HEK293 (cell line): Measurements from ENCODE around the gene RNF166.

Experiments
- CTCF ChIA-PET: fragments of 350-600 bp; formaldehyde crosslinking; extraction: SDS; loops from one replicate; lab custom pipeline; 2021; ENCODE audit warnings: antibody characterized with exemption; lab: Yijun Ruan, JAX
- POLR2A ChIA-PET: fragments of 300-600 bp; formaldehyde crosslinking; extraction: SDS; loops from one replicate; lab custom pipeline; 2020; ENCODE audit warnings: antibody characterized with exemption, inconsistent platforms; lab: Yijun Ruan, JAX
- H3K27ac ChIP-seq: fragments of 200-500 bp; sonication (Bioruptor generic); 2 replicates; pipeline ENCODE4 v1.5.1; 2014; ENCODE audit warnings: low read depth, low read length, control low read depth, inconsistent platforms; ENCODE audit errors: extremely low read depth
- H3K36me3 ChIP-seq, 2 experiments: fragments of 200-500 bp in 1 of 2; sonication (Bioruptor generic) in 1 of 2; 1 replicate in 1 of 2; 2 replicates in 1 of 2; pipeline ENCODE4 v1.5.1; 2014 to 2017; ENCODE audit warnings: inconsistent platforms in 2 of 2, low read length in 2 of 2; ENCODE audit not compliant: control insufficient read depth in 2 of 2, insufficient read depth in 1 of 2
- H3K4me1 ChIP-seq: fragments of 200-500 bp; sonication (Bioruptor generic); 2 replicates; pipeline ENCODE4 v1.5.1; 2014; ENCODE audit warnings: mild to moderate bottlenecking, low read length, inconsistent platforms; ENCODE audit not compliant: control insufficient read depth, insufficient read depth
- H3K4me3 ChIP-seq: 2 replicates; pipeline ENCODE4 v1.5.1; 2011; ENCODE audit warnings: low read depth, mild to moderate bottlenecking, control low read depth, low read length, moderate library complexity
- H3K9me3 ChIP-seq: fragments of 200-500 bp; sonication (Bioruptor generic); 2 replicates; pipeline ENCODE4 v1.5.1; 2014; ENCODE audit warnings: low read depth, low read length, inconsistent platforms; ENCODE audit not compliant: control insufficient read depth, insufficient read depth
- BCL11B ChIP-seq: fragments of 450-650 bp; formaldehyde crosslinking; IDR thresholded peaks from 2 replicates; pipeline ENCODE4 v1.5.1; 2016; ENCODE audit warnings: low read depth, missing biosample characterization, missing genetic modification characterization
- BCL6B ChIP-seq: fragments of 450-650 bp; formaldehyde crosslinking; IDR thresholded peaks from 2 replicates; pipeline ENCODE4 v1.5.1; 2017; ENCODE audit warnings: missing biosample characterization, missing genetic modification characterization
- KLF10 ChIP-seq: fragments of 450-650 bp; IDR thresholded peaks from 2 replicates; pipeline ENCODE4 v1.5.1; 2018; ENCODE audit warnings: missing biosample characterization, mild to moderate bottlenecking, missing genetic modification characterization
- KLF17 ChIP-seq: fragments of 450-650 bp; formaldehyde crosslinking; IDR thresholded peaks from 2 replicates; pipeline ENCODE4 v1.5.1; 2016; ENCODE audit warnings: missing biosample characterization, missing genetic modification characterization
- ZBTB21 ChIP-seq: fragments of 450-650 bp; formaldehyde crosslinking; IDR thresholded peaks from 2 replicates; pipeline ENCODE4 v1.5.1; 2017; ENCODE audit warnings: missing biosample characterization, missing genetic modification characterization
- ZNF211 ChIP-seq: fragments of 450-650 bp; formaldehyde crosslinking; IDR thresholded peaks from 2 replicates; pipeline ENCODE4 v1.5.1; 2016; ENCODE audit warnings: low read depth, missing biosample characterization, missing genetic modification characterization
- ZNF23 ChIP-seq: fragments of 450-650 bp; formaldehyde crosslinking; IDR thresholded peaks from 2 replicates; pipeline ENCODE4 v1.5.1; 2016; ENCODE audit warnings: missing biosample characterization, missing genetic modification characterization, borderline replicate concordance
- ZNF239 ChIP-seq: fragments of 450-650 bp; formaldehyde crosslinking; IDR thresholded peaks from 2 replicates; pipeline ENCODE4 v1.5.1; 2016; ENCODE audit warnings: missing biosample characterization, missing genetic modification characterization
- ZNF26 ChIP-seq: fragments of 450-650 bp; formaldehyde crosslinking; IDR thresholded peaks from 2 replicates; pipeline ENCODE4 v1.5.1; 2016; ENCODE audit warnings: missing biosample characterization, missing genetic modification characterization
- ZNF324 ChIP-seq: fragments of 450-650 bp; formaldehyde crosslinking; IDR thresholded peaks from 2 replicates; pipeline ENCODE4 v1.5.1; 2016; ENCODE audit warnings: missing biosample characterization, missing genetic modification characterization
- ZNF423 ChIP-seq: fragments of 450-650 bp; formaldehyde crosslinking; IDR thresholded peaks from 2 replicates; pipeline ENCODE4 v1.5.1; 2016; ENCODE audit warnings: missing biosample characterization, missing genetic modification characterization
- ZNF510 ChIP-seq: fragments of 450-650 bp; formaldehyde crosslinking; IDR thresholded peaks from 2 replicates; pipeline ENCODE4 v1.5.1; 2018; ENCODE audit warnings: mild to moderate bottlenecking, missing genetic modification characterization, missing biosample characterization; ENCODE audit not compliant: insufficient replicate concordance
- ZNF518A ChIP-seq: fragments of 450-650 bp; formaldehyde crosslinking; conservative IDR thresholded peaks from 2 replicates; pipeline ENCODE4 v1.5.1; 2016; ENCODE audit warnings: low read depth, missing biosample characterization, missing genetic modification characterization
- ZNF544 ChIP-seq: fragments of 450-650 bp; formaldehyde crosslinking; IDR thresholded peaks from 2 replicates; pipeline ENCODE4 v1.5.0; 2017; ENCODE audit warnings: missing biosample characterization, missing genetic modification characterization
- ZNF596 ChIP-seq: fragments of 450-650 bp; IDR thresholded peaks from 2 replicates; pipeline ENCODE4 v1.5.0; 2018; ENCODE audit warnings: missing biosample characterization, mild to moderate bottlenecking, missing genetic modification characterization, moderate library complexity
- ZNF629 ChIP-seq: fragments of 450-650 bp; formaldehyde crosslinking; IDR thresholded peaks from 2 replicates; pipeline ENCODE4 v1.5.1; 2017; ENCODE audit warnings: missing biosample characterization, missing genetic modification characterization
- ZNF654 ChIP-seq: fragments of 450-650 bp; formaldehyde crosslinking; IDR thresholded peaks from 2 replicates; pipeline ENCODE4 v1.5.1; 2016; ENCODE audit warnings: low read depth, missing biosample characterization, missing genetic modification characterization
- ZNF660 ChIP-seq: fragments of 450-650 bp; IDR thresholded peaks from 2 replicates; pipeline ENCODE4 v1.5.1; 2018; ENCODE audit warnings: missing biosample characterization, mild to moderate bottlenecking, missing genetic modification characterization
- ZNF677 ChIP-seq: fragments of 450-650 bp; IDR thresholded peaks from 2 replicates; pipeline ENCODE4 v1.5.0; 2018; ENCODE audit warnings: missing biosample characterization, mild to moderate bottlenecking, missing genetic modification characterization, moderate library complexity
- ZNF692 ChIP-seq: fragments of 450-650 bp; formaldehyde crosslinking; IDR thresholded peaks from 2 replicates; pipeline ENCODE4 v1.5.1; 2016; ENCODE audit warnings: missing biosample characterization, missing genetic modification characterization
- ZNF76 ChIP-seq: fragments of 450-650 bp; formaldehyde crosslinking; IDR thresholded peaks from 2 replicates; pipeline ENCODE4; 2016; ENCODE audit warnings: low read depth, missing biosample characterization, missing genetic modification characterization, borderline replicate concordance
- ZNF776 ChIP-seq: fragments of 450-650 bp; formaldehyde crosslinking; IDR thresholded peaks from 2 replicates; pipeline ENCODE4 v1.5.0; 2017; ENCODE audit warnings: missing biosample characterization, missing genetic modification characterization, borderline replicate concordance
- ZXDB ChIP-seq: fragments of 450-650 bp; formaldehyde crosslinking; IDR thresholded peaks from 2 replicates; pipeline ENCODE4 v1.5.1; 2016; ENCODE audit warnings: missing biosample characterization, missing genetic modification characterization

The RNF166 gene

GRCh38 chr16:88651276-88651988 lies 54.8 kb downstream of the RNF166 start (continued):
- no peak for TF ChIP-seq BCL11B (tag by site-specific recombination)
- TF ChIP-seq KLF17 (tag by site-specific recombination) = 0 out of 2 replicates have a peak, but pooled peaks have one; percentile 23
- 0 out of 2 replicates have a peak, but pooled peaks have one; percentile 38 for TF ChIP-seq ZNF76
- no peak for TF ChIP-seq ZBTB21 (tag by site-specific recombination)
- no peak for TF ChIP-seq ZNF544 (tag by site-specific recombination)
- no peak for TF ChIP-seq ZNF677 (tag by site-specific recombination)
- no peak for TF ChIP-seq BCL6B (tag by site-specific recombination)
- TF ChIP-seq ZNF239 (tag by site-specific recombination) = no peak
- TF ChIP-seq ZNF510 (tag by site-specific recombination) = no peak
- 0 out of 2 replicates have a peak, but pooled peaks have one; percentile 7 for TF ChIP-seq ZNF660 (tag by site-specific recombination)
- no peak for TF ChIP-seq ZNF211 (tag by site-specific recombination)
- no peak for TF ChIP-seq ZNF23 (tag by site-specific recombination)
- TF ChIP-seq, all 188 proteins: peak for 13

- Histone ChIP-seq H3K4me3 (peak within 1 kb of the TSS; percentile 75), H3K4me1 (peaks cover 7% of the 10 kb centered on the region; the same call in 1 of the 2 replicates), H3K27ac (peak within 1 kb of the TSS; percentile 73; the same call in 1 of the 2 replicates), H3K9me3 (no peaks in the 10 kb centered on the region), H3K36me3 (peaks cover 0 to 21% of the 10 kb centered on the region in 2 experiments; a peak in 2 of 3 replicates)
- ChIA-PET CTCF (interaction anchor here (0.7 kb wide), 1 partner anchor 852 kb away, joined by 3 read pairs; no protein-coding TSS in a partner anchor), POLR2A (no interaction called here)
- TF ChIP-seq ZNF776 (tag by site-specific recombination) (no peak), KLF10 (tag by site-specific recombination) (no peak), ZNF324 (tag by site-specific recombination) (no peak), ZNF629 (tag by site-specific recombination) (0 out of 2 replicates have a peak, but pooled peaks have one; percentile 10), ZNF518A (no peak), ZNF692 (peak; percentile 40; the same call in 1 of the 2 replicates), ZNF654 (no peak), ZNF76 (no peak), ZNF26 (tag by site-specific recombination) (no peak), ZNF423 (tag by site-specific recombination) (no peak), ZNF596 (tag by site-specific recombination) (no peak), ZXDB (tag by site-specific recombination) (peak; percentile 94)
Measured at GRCh38 chr16:88650749-88651275, 55.4 kb downstream of the RNF166 start, which contains the start of gene CYBA. TSS of gene CYBA (minus strand) at chr16:88651053. CDS start at chr16:88651013, 40 bp downstream.
